ENCODE results near the gene GOLM1. TPM values are rescaled to one million over a fixed set of nuclear protein-coding genes. Genes with fewer than 3 reads are reported as not detected.

GOLM1 gene
- total and polyA plus RNA-seq, 2 of the 13 experiments (the other 11 are each of a cell fraction or from before 2014, with no cell fraction given), result 0.20 to 0.30 TPM

GRCh38 chr9:86093788-86094555 lies 5.4 kb downstream of the GOLM1 start (continued):
- TF ChIP-seq ZNF292 (CRISPR knock-in tag; IDR thresholded peaks at IDR 0.05; ENCODE audit: borderline replicate concordance, low read depth) (peak; percentile 25; the same call in 1 of the 2 replicates), ZSCAN31 (CRISPR knock-in tag; IDR thresholded peaks at IDR 0.05; ENCODE audit: low read depth) (no peak), CEBPG (CRISPR knock-in tag; IDR thresholded peaks at IDR 0.05) (peak; percentile 54), IKZF5 (CRISPR knock-in tag; IDR thresholded peaks at IDR 0.05) (peak; percentile 84), ZNF101 (CRISPR knock-in tag; IDR thresholded peaks at IDR 0.05; ENCODE audit: borderline replicate concordance, low read depth) (no peak), ZBTB7B (CRISPR knock-in tag; IDR thresholded peaks at IDR 0.05) (0 out of 2 replicates have a peak, but pooled peaks have one; percentile 35), MIER2 (CRISPR knock-in tag; IDR thresholded peaks at IDR 0.05) (peak; percentile 70), ZNF792 (CRISPR knock-in tag; IDR thresholded peaks at IDR 0.05) (0 out of 2 replicates have a peak, but pooled peaks have one; percentile 22), ETV5 (CRISPR knock-in tag; IDR thresholded peaks at IDR 0.05; ENCODE audit: borderline replicate concordance) (peak; percentile 94), GABPB1 (CRISPR knock-in tag; IDR thresholded peaks at IDR 0.05) (peak; percentile 43; the same call in 1 of the 2 replicates), ZSCAN21 (CRISPR knock-in tag; IDR thresholded peaks at IDR 0.05; ENCODE audit: borderline replicate concordance) (peak; percentile 33; the same call in 1 of the 2 replicates), ZNF749 (CRISPR knock-in tag; IDR thresholded peaks at IDR 0.05; ENCODE audit: borderline replicate concordance) (0 out of 2 replicates have a peak, but pooled peaks have one; percentile 29), ZNF709 (CRISPR knock-in tag; IDR thresholded peaks at IDR 0.05) (no peak), JUNB (CRISPR knock-in tag; IDR thresholded peaks at IDR 0.05; ENCODE audit: borderline replicate concordance) (0 out of 2 replicates have a peak, but pooled peaks have one; percentile 19), ZBTB1 (CRISPR knock-in tag; IDR thresholded peaks at IDR 0.05; ENCODE audit: borderline replicate concordance) (no peak)
- TF ChIP-seq, protein P1, sequence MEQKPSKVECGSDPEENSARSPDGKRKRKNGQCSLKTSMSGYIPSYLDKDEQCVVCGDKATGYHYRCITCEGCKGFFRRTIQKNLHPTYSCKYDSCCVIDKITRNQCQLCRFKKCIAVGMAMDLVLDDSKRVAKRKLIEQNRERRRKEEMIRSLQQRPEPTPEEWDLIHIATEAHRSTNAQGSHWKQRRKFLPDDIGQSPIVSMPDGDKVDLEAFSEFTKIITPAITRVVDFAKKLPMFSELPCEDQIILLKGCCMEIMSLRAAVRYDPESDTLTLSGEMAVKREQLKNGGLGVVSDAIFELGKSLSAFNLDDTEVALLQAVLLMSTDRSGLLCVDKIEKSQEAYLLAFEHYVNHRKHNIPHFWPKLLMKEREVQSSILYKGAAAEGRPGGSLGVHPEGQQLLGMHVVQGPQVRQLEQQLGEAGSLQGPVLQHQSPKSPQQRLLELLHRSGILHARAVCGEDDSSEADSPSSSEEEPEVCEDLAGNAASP (CRISPR knock-in tag; IDR thresholded peaks at IDR 0.05; ENCODE audit: borderline replicate concordance), result peak; percentile 51; the same call in 1 of the 2 replicates
- TF ChIP-seq, protein P2, sequence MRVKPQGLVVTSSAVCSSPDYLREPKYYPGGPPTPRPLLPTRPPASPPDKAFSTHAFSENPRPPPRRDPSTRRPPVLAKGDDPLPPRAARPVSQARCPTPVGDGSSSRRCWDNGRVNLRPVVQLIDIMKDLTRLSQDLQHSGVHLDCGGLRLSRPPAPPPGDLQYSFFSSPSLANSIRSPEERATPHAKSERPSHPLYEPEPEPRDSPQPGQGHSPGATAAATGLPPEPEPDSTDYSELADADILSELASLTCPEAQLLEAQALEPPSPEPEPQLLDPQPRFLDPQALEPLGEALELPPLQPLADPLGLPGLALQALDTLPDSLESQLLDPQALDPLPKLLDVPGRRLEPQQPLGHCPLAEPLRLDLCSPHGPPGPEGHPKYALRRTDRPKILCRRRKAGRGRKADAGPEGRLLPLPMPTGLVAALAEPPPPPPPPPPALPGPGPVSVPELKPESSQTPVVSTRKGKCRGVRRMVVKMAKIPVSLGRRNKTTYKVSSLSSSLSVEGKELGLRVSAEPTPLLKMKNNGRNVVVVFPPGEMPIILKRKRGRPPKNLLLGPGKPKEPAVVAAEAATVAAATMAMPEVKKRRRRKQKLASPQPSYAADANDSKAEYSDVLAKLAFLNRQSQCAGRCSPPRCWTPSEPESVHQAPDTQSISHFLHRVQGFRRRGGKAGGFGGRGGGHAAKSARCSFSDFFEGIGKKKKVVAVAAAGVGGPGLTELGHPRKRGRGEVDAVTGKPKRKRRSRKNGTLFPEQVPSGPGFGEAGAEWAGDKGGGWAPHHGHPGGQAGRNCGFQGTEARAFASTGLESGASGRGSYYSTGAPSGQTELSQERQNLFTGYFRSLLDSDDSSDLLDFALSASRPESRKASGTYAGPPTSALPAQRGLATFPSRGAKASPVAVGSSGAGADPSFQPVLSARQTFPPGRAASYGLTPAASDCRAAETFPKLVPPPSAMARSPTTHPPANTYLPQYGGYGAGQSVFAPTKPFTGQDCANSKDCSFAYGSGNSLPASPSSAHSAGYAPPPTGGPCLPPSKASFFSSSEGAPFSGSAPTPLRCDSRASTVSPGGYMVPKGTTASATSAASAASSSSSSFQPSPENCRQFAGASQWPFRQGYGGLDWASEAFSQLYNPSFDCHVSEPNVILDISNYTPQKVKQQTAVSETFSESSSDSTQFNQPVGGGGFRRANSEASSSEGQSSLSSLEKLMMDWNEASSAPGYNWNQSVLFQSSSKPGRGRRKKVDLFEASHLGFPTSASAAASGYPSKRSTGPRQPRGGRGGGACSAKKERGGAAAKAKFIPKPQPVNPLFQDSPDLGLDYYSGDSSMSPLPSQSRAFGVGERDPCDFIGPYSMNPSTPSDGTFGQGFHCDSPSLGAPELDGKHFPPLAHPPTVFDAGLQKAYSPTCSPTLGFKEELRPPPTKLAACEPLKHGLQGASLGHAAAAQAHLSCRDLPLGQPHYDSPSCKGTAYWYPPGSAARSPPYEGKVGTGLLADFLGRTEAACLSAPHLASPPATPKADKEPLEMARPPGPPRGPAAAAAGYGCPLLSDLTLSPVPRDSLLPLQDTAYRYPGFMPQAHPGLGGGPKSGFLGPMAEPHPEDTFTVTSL (CRISPR knock-in tag; IDR thresholded peaks at IDR 0.05; ENCODE audit: borderline replicate concordance), result peak; percentile 79; the same call in 1 of the 2 replicates
- TF ChIP-seq, protein P3, sequence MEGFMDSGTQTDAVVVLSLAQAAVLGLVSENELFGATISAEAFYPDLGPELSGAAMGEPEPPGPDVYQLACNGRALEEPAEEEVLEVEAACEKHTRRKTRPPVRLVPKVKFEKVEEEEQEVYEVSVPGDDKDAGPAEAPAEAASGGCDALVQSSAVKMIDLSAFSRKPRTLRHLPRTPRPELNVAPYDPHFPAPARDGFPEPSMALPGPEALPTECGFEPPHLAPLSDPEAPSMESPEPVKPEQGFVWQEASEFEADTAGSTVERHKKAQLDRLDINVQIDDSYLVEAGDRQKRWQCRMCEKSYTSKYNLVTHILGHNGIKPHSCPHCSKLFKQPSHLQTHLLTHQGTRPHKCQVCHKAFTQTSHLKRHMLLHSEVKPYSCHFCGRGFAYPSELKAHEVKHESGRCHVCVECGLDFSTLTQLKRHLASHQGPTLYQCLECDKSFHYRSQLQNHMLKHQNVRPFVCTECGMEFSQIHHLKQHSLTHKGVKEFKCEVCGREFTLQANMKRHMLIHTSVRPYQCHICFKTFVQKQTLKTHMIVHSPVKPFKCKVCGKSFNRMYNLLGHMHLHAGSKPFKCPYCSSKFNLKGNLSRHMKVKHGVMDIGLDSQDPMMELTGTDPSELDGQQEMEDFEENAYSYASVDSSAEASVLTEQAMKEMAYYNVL (CRISPR knock-in tag; IDR thresholded peaks at IDR 0.05; ENCODE audit: borderline replicate concordance), result peak; percentile 67
